SK-N-MC (cell line): ENCODE results near the gene KAT14.

Source experiments
- EZH2 ChIP-seq: fragments of 200-600 bp; sonication (generic); IDR thresholded peaks from one replicate; pipeline ENCODE4 v1.6.1; 2017; ENCODE audit warnings: antibody characterized with exemption
- POLR2AphosphoS5 ChIP-seq: IDR thresholded peaks from 2 replicates; pipeline ENCODE4 v1.6.1; 2012; ENCODE audit warnings: mild to moderate bottlenecking, low read depth, low read length, borderline replicate concordance

DNA sequence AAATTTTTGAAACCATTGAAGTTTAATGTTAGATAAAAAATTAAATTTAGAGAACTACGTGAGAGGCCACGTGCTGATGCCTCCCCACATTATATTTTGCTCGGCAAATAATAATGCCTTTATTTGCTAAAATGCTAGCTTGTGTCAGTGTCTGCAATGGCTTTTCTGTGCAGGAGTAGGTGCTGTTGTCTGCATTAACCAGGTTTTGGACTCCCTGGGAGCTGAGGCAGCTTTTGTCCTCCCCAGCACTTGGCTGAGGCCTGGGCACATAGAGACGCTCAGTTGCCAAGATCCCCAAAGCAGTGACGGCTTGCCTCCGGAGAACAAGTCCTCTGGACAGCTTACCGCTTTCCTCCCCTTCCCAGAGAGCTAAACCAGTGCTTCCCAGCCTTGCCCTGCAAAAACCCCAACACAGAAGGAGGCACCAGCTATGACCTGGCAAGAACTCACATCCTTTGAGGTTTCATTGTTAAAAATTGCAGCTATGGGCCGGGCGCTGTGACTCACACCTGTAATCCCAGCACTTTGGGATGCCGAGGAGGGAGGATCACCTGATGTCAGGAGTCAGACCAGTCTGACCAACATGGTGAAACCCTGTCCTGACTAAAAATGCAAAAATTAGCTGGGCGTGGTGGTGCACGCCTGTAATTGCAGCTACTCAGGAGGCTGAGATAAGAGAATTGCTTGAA, 59.9 kb downstream of the KAT14 start:
- TF ChIP-seq EZH2 (no peak), POLR2AphosphoS5 (no peak)
